Neural cell (in vitro differentiated cells): ENCODE results near the gene TLE1. TPM values are rescaled to one million over a fixed set of nuclear protein-coding genes. Genes with fewer than 3 reads are reported as not detected.
"Not testable (repeated sequence)": the region's sequence is repeated elsewhere in the genome, so short reads cannot be mapped to it uniquely, and the experiment has no call there.

ENCODE experiments used
- H2AFZ ChIP-seq: fragments of 200-600, 300-800 bp; sonication (generic), shearing (Covaris generic); 2 replicates; pipeline ENCODE4 v1.6.0; 2014; ENCODE audit warnings: low read depth, mild to moderate bottlenecking, antibody characterized with exemption, low read length, moderate library complexity
- H3F3A ChIP-seq: fragments of 200-600 bp; shearing (Covaris generic); 2 replicates; pipeline ENCODE4 v1.6.1; 2016; ENCODE audit warnings: mild to moderate bottlenecking, moderate library complexity, mixed read lengths, antibody characterized with exemption, low read length; ENCODE audit not compliant: insufficient read depth, poor library complexity, severe bottlenecking
- H3K27ac ChIP-seq: fragments of 200-600, 300-800 bp; sonication (generic), shearing (Covaris generic); 2 replicates; pipeline ENCODE4 v1.5.1; 2014; ENCODE audit warnings: mild to moderate bottlenecking, low read length, moderate library complexity
- H3K27me3 ChIP-seq: fragments of 300-800, 200-600 bp; sonication (generic), shearing (Covaris generic); 2 replicates; pipeline ENCODE4 v1.6.0; 2014; ENCODE audit warnings: mild to moderate bottlenecking, low read depth, low read length, moderate library complexity; ENCODE audit not compliant: insufficient read depth
- H3K36me3 ChIP-seq: fragments of 300-800, 200-600 bp; sonication (generic), shearing (Covaris generic); 2 replicates; pipeline ENCODE4 v1.5.1; 2014; ENCODE audit warnings: mild to moderate bottlenecking, antibody characterized with exemption, low read length, moderate library complexity; ENCODE audit not compliant: insufficient read depth
- H3K4me2 ChIP-seq: fragments of 300-800, 200-600 bp; sonication (generic), shearing (Covaris generic); 2 replicates; pipeline ENCODE4 v1.6.0; 2014; ENCODE audit warnings: mild to moderate bottlenecking, low read length
- H3K4me3 ChIP-seq: fragments of 300-800, 200-600 bp; sonication (generic), shearing (Covaris generic); 2 replicates; pipeline ENCODE4 v1.5.1; 2014; ENCODE audit warnings: mild to moderate bottlenecking, low read length, moderate library complexity
- H3K79me2 ChIP-seq: fragments of 200-600 bp; shearing (Covaris generic); replicated peaks from 2 replicates; pipeline ENCODE4 v1.6.0; 2014; ENCODE audit warnings: mild to moderate bottlenecking, low read length, moderate library complexity; ENCODE audit not compliant: insufficient read depth
- H3K9ac ChIP-seq: fragments of 300-800, 200-600 bp; sonication (generic), shearing (Covaris generic); 2 replicates; pipeline ENCODE4 v1.6.1; 2016; ENCODE audit warnings: mild to moderate bottlenecking, low read length, mixed read lengths
- H3K9me2 ChIP-seq: fragments of 200-600 bp; shearing (Covaris generic); 2 replicates; pipeline ENCODE4 v1.6.1; 2016; ENCODE audit warnings: mild to moderate bottlenecking, low read length, mixed read lengths; ENCODE audit not compliant: insufficient read depth
- H3K9me3 ChIP-seq: fragments of 200-600, 300-800 bp; sonication (generic), shearing (Covaris generic); 2 replicates; pipeline ENCODE4 v1.6.1; 2016; ENCODE audit warnings: mild to moderate bottlenecking, mixed run types, low read length, moderate library complexity, mixed read lengths
- H4K20me1 ChIP-seq: fragments of 200-600 bp; shearing (Covaris generic); 2 replicates; pipeline ENCODE4 v1.6.1; 2016; ENCODE audit warnings: mild to moderate bottlenecking, mixed run types; ENCODE audit not compliant: insufficient read depth
- EP300 ChIP-seq: fragments of 450-650 bp; conservative IDR thresholded peaks from 2 replicates; pipeline ENCODE4 v1.6.1; 2014; ENCODE audit warnings: antibody characterized with exemption, mild to moderate bottlenecking, moderate library complexity; ENCODE audit not compliant: poor library complexity, severe bottlenecking
- EZH2 ChIP-seq: fragments of 200-600, 300-800 bp; shearing (Covaris generic), sonication (generic); IDR thresholded peaks from 2 replicates; pipeline ENCODE4 v1.6.1; 2014; ENCODE audit warnings: antibody characterized with exemption, low read length, borderline replicate concordance, mild to moderate bottlenecking; ENCODE audit not compliant: insufficient read depth, poor library complexity, severe bottlenecking
- MXI1 ChIP-seq: fragments of 450-650 bp; conservative IDR thresholded peaks from 2 replicates; pipeline ENCODE4 v1.6.1; 2014; ENCODE audit warnings: antibody characterized with exemption, mild to moderate bottlenecking; ENCODE audit not compliant: poor library complexity, severe bottlenecking
- POLR2AphosphoS5 ChIP-seq: IDR thresholded peaks from 2 replicates; pipeline ENCODE4 v1.6.1; 2012
- RAD21 ChIP-seq: fragments of 450-650 bp; conservative IDR thresholded peaks from 2 replicates; pipeline ENCODE4 v1.6.1; 2014; ENCODE audit warnings: antibody characterized with exemption, mild to moderate bottlenecking, moderate library complexity
- SMC3 ChIP-seq: fragments of 450-650 bp; conservative IDR thresholded peaks from 2 replicates; pipeline ENCODE4 v1.6.1; 2014; ENCODE audit warnings: antibody characterized with exemption, mild to moderate bottlenecking, moderate library complexity; ENCODE audit not compliant: poor library complexity
- TAF1 ChIP-seq: IDR thresholded peaks from 2 replicates; pipeline ENCODE4 v1.6.1; 2012; ENCODE audit warnings: low read depth
- polyA plus RNA-seq: library from polyadenylated mRNA; depleted of rRNA; stranded (reverse); fragments of >200 nt; gene quantifications from 2 replicates; pipeline ENCODE4 v1.2.3, GENCODE V29; 2014
- TF ChIP-seq, protein P1 (sequence below): IDR thresholded peaks from 2 replicates; pipeline ENCODE4 v1.6.1; 2012; ENCODE audit warnings: borderline replicate concordance
- TF ChIP-seq, protein P2 (sequence below): fragments of 450-650 bp; IDR thresholded peaks from 2 replicates; pipeline ENCODE4 v1.5.1; 2014; ENCODE audit warnings: antibody characterized with exemption, mild to moderate bottlenecking, moderate library complexity; ENCODE audit not compliant: poor library complexity, severe bottlenecking

TLE1 gene
- polyA plus RNA-seq, 1 donor from 2014 or later = 93.6 TPM

DNA sequence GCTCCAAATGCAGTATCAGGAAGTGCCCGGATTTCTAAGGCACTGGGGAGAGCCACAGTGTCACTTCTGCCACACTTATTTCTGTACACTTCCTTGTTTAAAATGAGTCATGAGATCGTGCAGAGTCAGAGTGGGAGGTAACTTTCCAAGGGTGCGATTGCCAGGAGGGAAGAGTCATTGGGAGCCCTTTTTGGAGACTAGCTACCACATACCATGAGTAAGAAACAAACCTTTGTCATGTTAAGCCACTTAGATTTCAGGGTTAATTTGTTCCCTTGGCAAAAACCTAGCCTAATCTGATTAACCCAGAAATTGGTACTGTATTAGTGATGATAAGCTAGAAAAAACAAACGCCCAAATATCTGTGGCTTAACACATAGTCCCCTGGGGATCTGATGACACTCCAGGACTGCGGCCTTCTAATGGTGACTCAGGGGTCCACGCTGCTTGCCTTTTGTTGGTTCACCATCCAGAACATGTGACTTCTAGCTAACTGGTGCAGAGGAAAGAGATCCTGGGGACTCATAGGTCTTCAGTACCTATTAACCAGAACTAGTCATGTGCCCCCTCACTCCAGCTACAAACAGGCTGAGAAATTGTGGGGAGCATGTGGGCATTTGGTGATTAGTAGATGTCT, 48.6 kb upstream of the TLE1 start (continued):
- TF ChIP-seq, protein P1, sequence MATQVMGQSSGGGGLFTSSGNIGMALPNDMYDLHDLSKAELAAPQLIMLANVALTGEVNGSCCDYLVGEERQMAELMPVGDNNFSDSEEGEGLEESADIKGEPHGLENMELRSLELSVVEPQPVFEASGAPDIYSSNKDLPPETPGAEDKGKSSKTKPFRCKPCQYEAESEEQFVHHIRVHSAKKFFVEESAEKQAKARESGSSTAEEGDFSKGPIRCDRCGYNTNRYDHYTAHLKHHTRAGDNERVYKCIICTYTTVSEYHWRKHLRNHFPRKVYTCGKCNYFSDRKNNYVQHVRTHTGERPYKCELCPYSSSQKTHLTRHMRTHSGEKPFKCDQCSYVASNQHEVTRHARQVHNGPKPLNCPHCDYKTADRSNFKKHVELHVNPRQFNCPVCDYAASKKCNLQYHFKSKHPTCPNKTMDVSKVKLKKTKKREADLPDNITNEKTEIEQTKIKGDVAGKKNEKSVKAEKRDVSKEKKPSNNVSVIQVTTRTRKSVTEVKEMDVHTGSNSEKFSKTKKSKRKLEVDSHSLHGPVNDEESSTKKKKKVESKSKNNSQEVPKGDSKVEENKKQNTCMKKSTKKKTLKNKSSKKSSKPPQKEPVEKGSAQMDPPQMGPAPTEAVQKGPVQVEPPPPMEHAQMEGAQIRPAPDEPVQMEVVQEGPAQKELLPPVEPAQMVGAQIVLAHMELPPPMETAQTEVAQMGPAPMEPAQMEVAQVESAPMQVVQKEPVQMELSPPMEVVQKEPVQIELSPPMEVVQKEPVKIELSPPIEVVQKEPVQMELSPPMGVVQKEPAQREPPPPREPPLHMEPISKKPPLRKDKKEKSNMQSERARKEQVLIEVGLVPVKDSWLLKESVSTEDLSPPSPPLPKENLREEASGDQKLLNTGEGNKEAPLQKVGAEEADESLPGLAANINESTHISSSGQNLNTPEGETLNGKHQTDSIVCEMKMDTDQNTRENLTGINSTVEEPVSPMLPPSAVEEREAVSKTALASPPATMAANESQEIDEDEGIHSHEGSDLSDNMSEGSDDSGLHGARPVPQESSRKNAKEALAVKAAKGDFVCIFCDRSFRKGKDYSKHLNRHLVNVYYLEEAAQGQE = no peak
- no peak for TF ChIP-seq SMC3

DNA sequence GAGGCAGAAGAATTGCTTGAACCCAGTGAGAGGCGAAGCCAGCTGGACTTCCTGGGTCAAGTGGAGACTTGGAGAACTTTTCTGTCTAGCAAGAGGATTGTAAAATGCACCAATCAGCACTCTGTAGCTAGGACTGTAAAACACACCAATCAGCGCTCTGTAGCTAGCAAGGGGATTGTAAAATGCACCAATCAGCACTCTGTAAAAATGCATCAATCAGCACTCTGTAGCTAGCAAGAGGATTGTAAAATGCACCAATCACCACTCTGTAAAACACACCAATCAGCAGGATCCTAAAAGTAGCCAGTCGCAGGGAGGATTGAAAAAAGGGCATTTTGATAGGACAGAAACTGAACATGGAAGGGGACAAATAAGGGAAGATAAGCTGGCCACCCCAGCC, 41.2 kb upstream of the TLE1 start:
- H3K4me3 ChIP-seq, H3K9me2 ChIP-seq, H3K27ac ChIP-seq, H2AFZ ChIP-seq, H3K4me2 ChIP-seq, H3K36me3 ChIP-seq, H4K20me1 ChIP-seq, H3K9ac ChIP-seq, H3F3A ChIP-seq, H3K27me3 ChIP-seq, H3K9me3 ChIP-seq, H3K79me2 ChIP-seq: not testable (repeated sequence)

DNA sequence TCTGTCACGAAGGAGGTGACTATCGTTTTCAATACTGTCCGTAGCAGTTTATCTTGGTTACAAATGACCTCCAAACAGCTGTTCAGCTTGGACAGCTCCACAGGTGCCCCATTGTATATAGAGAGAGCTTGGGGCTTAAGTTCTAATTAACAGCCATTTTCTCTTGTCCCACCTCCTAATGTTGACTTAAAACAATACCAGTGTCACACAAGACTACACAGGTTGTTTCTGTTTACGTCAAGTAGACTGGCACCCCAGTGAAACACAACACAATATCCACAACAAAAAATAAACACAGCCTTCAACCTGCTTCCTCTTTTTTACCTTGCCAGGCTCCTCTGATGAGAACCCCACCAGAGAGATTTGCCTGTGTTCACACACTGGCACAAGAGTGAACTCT, 39.8 kb upstream of the TLE1 start:
- no peak overlapping the region for H2AFZ ChIP-seq
- no peaks in the 10 kb centered on the region for H3K9me3 ChIP-seq
- H3F3A ChIP-seq = no peaks in the 10 kb centered on the region
- H3K4me3 ChIP-seq = no peak overlapping the region
- TF ChIP-seq, protein P1 = no peak
- TF ChIP-seq SMC3 (no peak), EZH2 (no peak), TAF1 (no peak), POLR2AphosphoS5 (no peak), EP300 (no peak), MXI1 (no peak), RAD21 (no peak)
- TF ChIP-seq, protein P2, sequence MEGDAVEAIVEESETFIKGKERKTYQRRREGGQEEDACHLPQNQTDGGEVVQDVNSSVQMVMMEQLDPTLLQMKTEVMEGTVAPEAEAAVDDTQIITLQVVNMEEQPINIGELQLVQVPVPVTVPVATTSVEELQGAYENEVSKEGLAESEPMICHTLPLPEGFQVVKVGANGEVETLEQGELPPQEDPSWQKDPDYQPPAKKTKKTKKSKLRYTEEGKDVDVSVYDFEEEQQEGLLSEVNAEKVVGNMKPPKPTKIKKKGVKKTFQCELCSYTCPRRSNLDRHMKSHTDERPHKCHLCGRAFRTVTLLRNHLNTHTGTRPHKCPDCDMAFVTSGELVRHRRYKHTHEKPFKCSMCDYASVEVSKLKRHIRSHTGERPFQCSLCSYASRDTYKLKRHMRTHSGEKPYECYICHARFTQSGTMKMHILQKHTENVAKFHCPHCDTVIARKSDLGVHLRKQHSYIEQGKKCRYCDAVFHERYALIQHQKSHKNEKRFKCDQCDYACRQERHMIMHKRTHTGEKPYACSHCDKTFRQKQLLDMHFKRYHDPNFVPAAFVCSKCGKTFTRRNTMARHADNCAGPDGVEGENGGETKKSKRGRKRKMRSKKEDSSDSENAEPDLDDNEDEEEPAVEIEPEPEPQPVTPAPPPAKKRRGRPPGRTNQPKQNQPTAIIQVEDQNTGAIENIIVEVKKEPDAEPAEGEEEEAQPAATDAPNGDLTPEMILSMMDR = no peak
- H4K20me1 ChIP-seq = no peaks in the 10 kb centered on the region
- H3K4me2 ChIP-seq = no peak overlapping the region
- H3K9me2 ChIP-seq = no peaks in the 10 kb centered on the region
- H3K9ac ChIP-seq = no peak overlapping the region
- H3K27ac ChIP-seq = no peak overlapping the region
- no peaks in the 10 kb centered on the region for H3K27me3 ChIP-seq
- no peaks in the 10 kb centered on the region for H3K79me2 ChIP-seq
- no peaks in the 10 kb centered on the region for H3K36me3 ChIP-seq
